Measurements from ENCODE around the gene AGBL1. TPM values are rescaled to one million over a fixed set of nuclear protein-coding genes. Genes with fewer than 3 reads are reported as not detected.

The AGBL1 gene
- total RNA-seq, 1 donor from 2014 or later: not detected

GRCh38 chr15:86054338-86054737, 25.3 kb upstream of the AGBL1 start:
- no peak overlapping the region for H3K27ac ChIP-seq (ENCODE audit: low read depth, low read length)
- H3K27ac Mint-ChIP-seq (ENCODE audit: unreplicated experiment): no peak overlapping the region
- DNase-seq (ENCODE audit: low read depth) (no peak), FAIRE-seq (no peak)
- no peaks in the 10 kb centered on the region for H4K20me1 ChIP-seq (ENCODE audit: insufficient read depth, low read length)
- no peak overlapping the region for H3K4me2 ChIP-seq (ENCODE audit: low read length)
- no peak overlapping the region for H3K4me3 Mint-ChIP-seq (ENCODE audit: unreplicated experiment)
- H3K9ac ChIP-seq (ENCODE audit: low read length): no peak overlapping the region
- no peaks in the 10 kb centered on the region for H3K9me3 ChIP-seq (ENCODE audit: insufficient read depth, low read depth, low read length)
- H3K27me3 ChIP-seq (ENCODE audit: insufficient read depth, low read length): no peaks in the 10 kb centered on the region
- no peaks in the 10 kb centered on the region for H3K36me3 ChIP-seq (ENCODE audit: insufficient read depth, low read length)
- TF ChIP-seq, protein P1, sequence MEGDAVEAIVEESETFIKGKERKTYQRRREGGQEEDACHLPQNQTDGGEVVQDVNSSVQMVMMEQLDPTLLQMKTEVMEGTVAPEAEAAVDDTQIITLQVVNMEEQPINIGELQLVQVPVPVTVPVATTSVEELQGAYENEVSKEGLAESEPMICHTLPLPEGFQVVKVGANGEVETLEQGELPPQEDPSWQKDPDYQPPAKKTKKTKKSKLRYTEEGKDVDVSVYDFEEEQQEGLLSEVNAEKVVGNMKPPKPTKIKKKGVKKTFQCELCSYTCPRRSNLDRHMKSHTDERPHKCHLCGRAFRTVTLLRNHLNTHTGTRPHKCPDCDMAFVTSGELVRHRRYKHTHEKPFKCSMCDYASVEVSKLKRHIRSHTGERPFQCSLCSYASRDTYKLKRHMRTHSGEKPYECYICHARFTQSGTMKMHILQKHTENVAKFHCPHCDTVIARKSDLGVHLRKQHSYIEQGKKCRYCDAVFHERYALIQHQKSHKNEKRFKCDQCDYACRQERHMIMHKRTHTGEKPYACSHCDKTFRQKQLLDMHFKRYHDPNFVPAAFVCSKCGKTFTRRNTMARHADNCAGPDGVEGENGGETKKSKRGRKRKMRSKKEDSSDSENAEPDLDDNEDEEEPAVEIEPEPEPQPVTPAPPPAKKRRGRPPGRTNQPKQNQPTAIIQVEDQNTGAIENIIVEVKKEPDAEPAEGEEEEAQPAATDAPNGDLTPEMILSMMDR (IDR thresholded peaks at IDR 0.05; ENCODE audit: insufficient read depth, low read depth, low read length): no peak
- no peak for TF ChIP-seq EZH2 (IDR thresholded peaks at IDR 0.05; ENCODE audit: insufficient read depth, low read length)
- no peaks in the 10 kb centered on the region for H3K4me1 ChIP-seq (ENCODE audit: insufficient read depth, low read length)
- no peak overlapping the region for H3K4me3 ChIP-seq (ENCODE audit: insufficient read depth, low read depth, low read length)
- H2AFZ ChIP-seq (ENCODE audit: low read depth, low read length): no peak overlapping the region
- H3K36me3 Mint-ChIP-seq (ENCODE audit: low read depth, unreplicated experiment): peaks cover 2% of the 10 kb centered on the region
- H3K4me1 Mint-ChIP-seq (ENCODE audit: low read depth, unreplicated experiment): no peaks in the 10 kb centered on the region
- no peaks in the 10 kb centered on the region for H3K9me3 Mint-ChIP-seq (ENCODE audit: unreplicated experiment)
- H3K27me3 Mint-ChIP-seq (ENCODE audit: low read depth, unreplicated experiment): peaks cover 10% of the 10 kb centered on the region
- no peaks in the 10 kb centered on the region for H3K79me2 ChIP-seq (ENCODE audit: insufficient read depth, low read length)

DNA sequence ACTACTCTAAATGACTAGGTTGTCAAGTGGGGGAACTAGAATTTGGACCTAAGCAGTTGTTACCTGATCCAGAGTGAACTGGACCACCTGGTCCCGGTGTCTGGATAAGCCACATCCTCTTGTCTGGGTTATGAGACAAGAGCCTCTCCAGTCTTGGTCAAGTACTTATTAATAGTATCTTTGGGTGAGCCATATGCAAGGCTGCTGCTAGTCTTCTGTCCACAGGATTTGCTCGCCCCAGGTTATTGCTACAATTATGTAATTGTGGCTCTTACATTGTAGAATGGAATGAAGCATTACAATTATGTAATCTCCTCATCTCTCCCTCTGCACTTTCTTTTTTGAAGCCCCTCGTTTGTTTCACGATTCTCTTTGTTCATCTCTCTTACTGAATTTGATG, 24.0 kb upstream of the AGBL1 start:
- Histone ChIP-seq H3K9me3 (ENCODE audit: insufficient read depth, low read depth, low read length) (no peaks in the 10 kb centered on the region), H3K36me3 (ENCODE audit: insufficient read depth, low read length) (no peaks in the 10 kb centered on the region), H3K27me3 (ENCODE audit: insufficient read depth, low read length) (no peaks in the 10 kb centered on the region), H3K4me3 (ENCODE audit: insufficient read depth, low read depth, low read length) (no peak overlapping the region), H3K9ac (ENCODE audit: low read length) (no peak overlapping the region), H2AFZ (ENCODE audit: low read depth, low read length) (no peak overlapping the region), H4K20me1 (ENCODE audit: insufficient read depth, low read length) (no peaks in the 10 kb centered on the region), H3K79me2 (ENCODE audit: insufficient read depth, low read length) (no peaks in the 10 kb centered on the region), H3K4me2 (ENCODE audit: low read length) (no peak overlapping the region), H3K27ac (ENCODE audit: low read depth, low read length) (no peak overlapping the region), H3K4me1 (ENCODE audit: insufficient read depth, low read length) (no peaks in the 10 kb centered on the region)
- Mint-ChIP-seq H3K4me3 (ENCODE audit: unreplicated experiment) (no peak overlapping the region), H3K36me3 (ENCODE audit: low read depth, unreplicated experiment) (peaks cover 2% of the 10 kb centered on the region), H3K27ac (ENCODE audit: unreplicated experiment) (no peak overlapping the region), H3K9me3 (ENCODE audit: unreplicated experiment) (no peaks in the 10 kb centered on the region), H3K27me3 (ENCODE audit: low read depth, unreplicated experiment) (peaks cover 10% of the 10 kb centered on the region), H3K4me1 (ENCODE audit: low read depth, unreplicated experiment) (no peaks in the 10 kb centered on the region)
- TF ChIP-seq, protein P1 (IDR thresholded peaks at IDR 0.05; ENCODE audit: insufficient read depth, low read depth, low read length): no peak
- no peak for TF ChIP-seq EZH2 (IDR thresholded peaks at IDR 0.05; ENCODE audit: insufficient read depth, low read length)
- FAIRE-seq (no peak), DNase-seq (ENCODE audit: low read depth) (no peak)

DNA sequence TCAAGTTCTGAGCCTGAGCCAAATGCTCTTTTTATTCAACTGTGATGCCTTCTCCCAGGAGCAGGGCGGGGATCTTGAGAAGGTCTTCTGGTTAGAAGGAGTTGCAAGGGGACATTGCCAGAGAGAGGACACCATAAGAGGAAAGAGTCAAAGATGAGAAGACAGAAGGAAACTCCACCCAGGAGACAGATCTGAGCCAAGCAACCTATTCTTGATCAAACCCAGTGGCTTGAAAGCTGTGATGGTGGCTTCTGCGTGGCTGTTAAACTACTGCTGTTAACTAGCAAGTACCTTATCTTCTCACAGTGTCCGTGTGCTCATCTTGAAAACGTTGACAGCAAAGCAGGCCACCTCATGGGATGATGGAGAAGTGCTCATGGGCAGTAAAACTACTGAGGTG, 19.8 kb upstream of the AGBL1 start:
- Histone ChIP-seq H3K27ac (ENCODE audit: low read depth, low read length) (no peak overlapping the region), H3K4me1 (ENCODE audit: insufficient read depth, low read length) (no peaks in the 10 kb centered on the region), H3K36me3 (ENCODE audit: insufficient read depth, low read length) (no peaks in the 10 kb centered on the region), H3K4me2 (ENCODE audit: low read length) (no peak overlapping the region), H3K9ac (ENCODE audit: low read length) (no peak overlapping the region), H3K27me3 (ENCODE audit: insufficient read depth, low read length) (peaks cover 10% of the 10 kb centered on the region), H3K79me2 (ENCODE audit: insufficient read depth, low read length) (no peaks in the 10 kb centered on the region), H3K4me3 (ENCODE audit: insufficient read depth, low read depth, low read length) (no peak overlapping the region), H2AFZ (ENCODE audit: low read depth, low read length) (no peak overlapping the region), H3K9me3 (ENCODE audit: insufficient read depth, low read depth, low read length) (no peaks in the 10 kb centered on the region), H4K20me1 (ENCODE audit: insufficient read depth, low read length) (no peaks in the 10 kb centered on the region)
- FAIRE-seq: no peak
- DNase-seq (ENCODE audit: low read depth): no peak
- H3K27ac Mint-ChIP-seq (ENCODE audit: unreplicated experiment): no peak overlapping the region
- TF ChIP-seq, protein P1 (IDR thresholded peaks at IDR 0.05; ENCODE audit: insufficient read depth, low read depth, low read length): no peak
- TF ChIP-seq EZH2 (IDR thresholded peaks at IDR 0.05; ENCODE audit: insufficient read depth, low read length): no peak
- H3K9me3 Mint-ChIP-seq (ENCODE audit: unreplicated experiment): peaks cover 3% of the 10 kb centered on the region
- peaks cover 2% of the 10 kb centered on the region for H3K36me3 Mint-ChIP-seq (ENCODE audit: low read depth, unreplicated experiment)
- no peak overlapping the region for H3K4me3 Mint-ChIP-seq (ENCODE audit: unreplicated experiment)
- peaks cover 12% of the 10 kb centered on the region for H3K27me3 Mint-ChIP-seq (ENCODE audit: low read depth, unreplicated experiment)
- H3K4me1 Mint-ChIP-seq (ENCODE audit: low read depth, unreplicated experiment): no peaks in the 10 kb centered on the region
